ENCODE data around the gene LARP1B. TPM values are rescaled to one million over a fixed set of nuclear protein-coding genes. Genes with fewer than 3 reads are reported as not detected.
"Not testable (repeated sequence)": the region's sequence is repeated elsewhere in the genome, so short reads cannot be mapped to it uniquely, and the experiment has no call there.

LARP1B gene
- total RNA-seq, 1 experiment from 2014 or later: 31.1 TPM

GRCh38 chr4:128055441-128056206 lies 5.5 kb upstream of the LARP1B start:
- H3K27ac ChIP-seq (ENCODE audit: low read depth, low read length); CTCF ChIA-PET: not testable (repeated sequence)

DNA sequence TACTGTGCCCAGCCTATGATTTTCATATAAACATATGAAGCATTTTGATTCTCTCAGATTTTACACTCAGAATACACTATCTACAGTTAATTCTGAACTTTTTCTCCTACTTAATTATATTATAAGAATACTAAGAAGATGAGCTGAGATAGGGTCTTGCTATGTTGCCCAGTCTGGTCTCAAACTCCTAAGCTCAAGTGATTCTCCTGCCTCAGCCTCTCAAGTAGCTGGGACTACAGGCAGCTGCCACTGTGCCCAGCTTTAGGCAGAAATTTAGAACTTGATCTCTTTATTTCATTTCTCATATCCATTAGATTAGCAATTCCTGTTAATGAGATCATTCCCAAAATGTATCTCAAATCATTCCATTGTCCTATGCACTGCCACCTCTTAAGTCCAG lies 4.7 kb upstream of the LARP1B start:
- no peaks in the 10 kb centered on the region for H4K20me1 ChIP-seq (ENCODE audit: insufficient read depth)
- H3K4me1 ChIP-seq (ENCODE audit: control insufficient read depth in 1 of 2, insufficient read depth in 2 of 2, low read length in 2 of 2): peaks cover 9 to 21% of the 10 kb centered on the region in 2 experiments; a peak in 3 of 4 replicates
- H3K27me3 ChIP-seq (ENCODE audit: insufficient read depth, low read length): no peaks in the 10 kb centered on the region
- TF ChIP-seq, protein P1, sequence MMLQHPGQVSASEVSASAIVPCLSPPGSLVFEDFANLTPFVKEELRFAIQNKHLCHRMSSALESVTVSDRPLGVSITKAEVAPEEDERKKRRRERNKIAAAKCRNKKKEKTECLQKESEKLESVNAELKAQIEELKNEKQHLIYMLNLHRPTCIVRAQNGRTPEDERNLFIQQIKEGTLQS (IDR thresholded peaks at IDR 0.05): no peak
- TF ChIP-seq MAX (IDR thresholded peaks at IDR 0.05) (no peak), CEBPB (IDR thresholded peaks at IDR 0.05; ENCODE audit: low read depth) (no peak), REST (IDR thresholded peaks at IDR 0.05; ENCODE audit: low read depth) (no peak), POLR2A (IDR thresholded peaks at IDR 0.05; ENCODE audit: borderline replicate concordance, extremely low read depth, insufficient read depth, insufficient read length) (no peak), RAD21 (IDR thresholded peaks at IDR 0.05; ENCODE audit: low read depth) (no peak), SP1 (IDR thresholded peaks at IDR 0.05; ENCODE audit: low read depth) (no peak), EGR1 (IDR thresholded peaks at IDR 0.05; ENCODE audit: low read depth) (no peak), ZFX (IDR thresholded peaks at IDR 0.05) (no peak), SIN3A (IDR thresholded peaks at IDR 0.05; ENCODE audit: low read depth) (no peak), POLR2AphosphoS5 (IDR thresholded peaks at IDR 0.05; ENCODE audit: low read depth, low read length) (no peak)
- no peaks in the 10 kb centered on the region for H3K36me3 ChIP-seq (ENCODE audit: control insufficient read depth in 1 of 2, insufficient read depth in 2 of 2, low read length in 2 of 2)
- RAD21 ChIA-PET (ENCODE audit: low non-redundant PET in 1 of 2, low total read pairs in 2 of 2, uncharacterized antibody in 2 of 2, unreplicated experiment in 2 of 2): no interaction called here
- no peak for ATAC-seq
- no peak overlapping the region for H3K27ac ChIP-seq (ENCODE audit: low read depth, low read length)
- POLR2A ChIA-PET: no interaction called here
- no peak overlapping the region for H3K4me3 ChIP-seq (replicated peaks in 1 of 2; ENCODE audit: low read depth in 1 of 2, low read length in 2 of 2)
- no peaks in the 10 kb centered on the region for H3K9me3 ChIP-seq (ENCODE audit: control insufficient read depth in 1 of 2, insufficient read depth in 1 of 2, low read depth in 1 of 2, low read length in 2 of 2)
- no peaks in the 10 kb centered on the region for H3K79me2 ChIP-seq (ENCODE audit: insufficient read depth, low read length)
- no peak for DNase-seq (ENCODE audit: low read depth, low spot score)
- H2AFZ ChIP-seq (ENCODE audit: low read depth, low read length, poor library complexity, severe bottlenecking): no peak overlapping the region
- intact Hi-C loops (cut with micrococcal nuclease): no loop called here
- no peak overlapping the region for H3K4me2 ChIP-seq (ENCODE audit: low read length)
- CTCF ChIA-PET: no interaction called here
- BruUV-seq (replicated peaks): no TSS peak
- H3K9me2 ChIP-seq (ENCODE audit: insufficient read depth): no peaks in the 10 kb centered on the region
- H3K9ac ChIP-seq (ENCODE audit: low read length): no peak overlapping the region

More at GRCh38 chr4:128055441-128056206, 5.5 kb upstream of the LARP1B start:
- H3K9me2 ChIP-seq (ENCODE audit: insufficient read depth); H3K9me3 ChIP-seq (ENCODE audit: control insufficient read depth in 1 of 2, insufficient read depth in 1 of 2, low read depth in 1 of 2, low read length in 2 of 2); BruUV-seq (replicated peaks); ATAC-seq; H3K9ac ChIP-seq (ENCODE audit: low read length); intact Hi-C loops (cut with micrococcal nuclease); RAD21 ChIA-PET (ENCODE audit: low non-redundant PET in 1 of 2, low total read pairs in 2 of 2, uncharacterized antibody in 2 of 2, unreplicated experiment in 2 of 2); H2AFZ ChIP-seq (ENCODE audit: low read depth, low read length, poor library complexity, severe bottlenecking); H3K36me3 ChIP-seq (ENCODE audit: control insufficient read depth in 1 of 2, insufficient read depth in 2 of 2, low read length in 2 of 2); H3K4me3 ChIP-seq (replicated peaks in 1 of 2; ENCODE audit: low read depth in 1 of 2, low read length in 2 of 2); H3K4me2 ChIP-seq (ENCODE audit: low read length); H4K20me1 ChIP-seq (ENCODE audit: insufficient read depth); DNase-seq (ENCODE audit: low read depth, low spot score); H3K79me2 ChIP-seq (ENCODE audit: insufficient read depth, low read length); POLR2A ChIA-PET; H3K27me3 ChIP-seq (ENCODE audit: insufficient read depth, low read length): not testable (repeated sequence)
- peaks cover 9 to 18% of the 10 kb centered on the region in 2 experiments; a peak in 3 of 4 replicates for H3K4me1 ChIP-seq (ENCODE audit: control insufficient read depth in 1 of 2, insufficient read depth in 2 of 2, low read length in 2 of 2)
